Kasumi-1 (cell line): ENCODE data around the gene DLGAP1.
A peak's percentile ranks its signal among the peaks of the same experiment; 100 is the strongest.
"Not testable (repeated sequence)": the region's sequence is repeated elsewhere in the genome, so short reads cannot be mapped to it uniquely, and the experiment has no call there.

Experiments used
- DNase-seq, 2 experiments: peaks; one replicate each; lab custom pipeline; 2025; lab: John Stamatoyannopoulos, UW

Gene DLGAP1

DNA sequence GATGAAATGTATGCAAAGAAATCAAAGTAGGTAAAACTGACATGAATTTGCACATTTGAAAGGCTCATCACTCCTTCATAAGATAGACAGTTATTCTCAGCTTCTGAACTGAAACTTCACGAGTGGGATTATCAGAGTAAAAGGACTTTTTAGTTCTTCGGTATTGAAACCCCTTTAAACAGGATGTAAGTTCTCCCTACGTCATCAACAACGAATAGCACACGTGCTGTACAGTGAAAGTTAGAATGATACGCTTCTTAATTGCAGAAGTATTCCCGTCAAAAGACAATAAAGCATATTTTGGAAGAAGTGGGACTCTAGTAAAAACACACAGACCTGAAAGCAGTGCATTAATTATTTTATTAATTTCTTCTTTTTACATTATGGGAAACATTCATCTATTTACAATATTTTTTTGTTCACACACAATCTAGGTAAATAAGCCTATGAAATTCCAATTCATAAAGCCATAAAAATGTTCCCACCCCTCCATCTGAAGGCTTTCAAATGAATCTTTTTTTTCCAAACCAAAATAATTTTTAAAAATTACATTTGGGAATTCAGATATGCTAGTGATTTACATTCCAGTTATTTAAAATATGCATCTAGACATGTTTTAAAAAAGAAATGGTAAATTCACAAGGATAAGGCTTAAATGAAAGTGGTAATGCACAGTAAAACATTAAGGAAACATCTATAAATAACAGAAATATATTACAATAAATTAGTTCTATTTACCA is 959.2 kb downstream of the DLGAP1 start:
- DNase-seq: no peak

DNA sequence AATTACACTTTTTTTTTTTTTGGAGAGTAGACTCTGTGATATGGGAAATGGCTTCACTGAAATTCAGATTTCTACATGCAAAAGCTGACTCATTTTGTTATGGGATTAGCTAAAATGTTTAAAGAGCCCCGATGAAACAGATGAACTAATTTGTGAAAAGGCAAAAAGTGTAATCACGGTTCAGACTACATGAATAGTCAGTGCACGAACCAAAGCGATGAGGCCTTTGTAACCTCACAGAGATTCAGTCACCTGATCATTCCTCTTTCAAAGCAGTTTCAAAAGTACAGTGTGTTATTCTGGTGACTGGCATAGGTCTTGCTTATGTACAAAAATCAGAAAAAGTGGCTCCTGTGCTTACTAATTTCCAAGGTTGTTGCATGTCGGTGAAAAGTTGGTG is 960.5 kb downstream of the DLGAP1 start:
- no peak for DNase-seq

DNA sequence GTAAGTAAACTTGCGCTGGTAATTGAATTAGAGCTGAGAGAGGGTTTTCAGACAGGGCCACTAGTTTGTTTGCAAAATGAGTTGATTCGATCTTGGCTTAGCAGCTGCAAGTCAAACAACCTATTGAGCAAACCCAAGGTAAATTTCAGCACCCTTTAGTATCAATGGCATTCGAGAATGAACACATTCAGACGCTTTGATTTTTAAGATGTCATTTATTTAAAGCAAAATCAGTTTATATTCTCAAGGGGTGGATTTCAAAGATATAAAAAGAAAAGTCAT is 960.9 kb downstream of the DLGAP1 start:
- no peak for DNase-seq

DNA sequence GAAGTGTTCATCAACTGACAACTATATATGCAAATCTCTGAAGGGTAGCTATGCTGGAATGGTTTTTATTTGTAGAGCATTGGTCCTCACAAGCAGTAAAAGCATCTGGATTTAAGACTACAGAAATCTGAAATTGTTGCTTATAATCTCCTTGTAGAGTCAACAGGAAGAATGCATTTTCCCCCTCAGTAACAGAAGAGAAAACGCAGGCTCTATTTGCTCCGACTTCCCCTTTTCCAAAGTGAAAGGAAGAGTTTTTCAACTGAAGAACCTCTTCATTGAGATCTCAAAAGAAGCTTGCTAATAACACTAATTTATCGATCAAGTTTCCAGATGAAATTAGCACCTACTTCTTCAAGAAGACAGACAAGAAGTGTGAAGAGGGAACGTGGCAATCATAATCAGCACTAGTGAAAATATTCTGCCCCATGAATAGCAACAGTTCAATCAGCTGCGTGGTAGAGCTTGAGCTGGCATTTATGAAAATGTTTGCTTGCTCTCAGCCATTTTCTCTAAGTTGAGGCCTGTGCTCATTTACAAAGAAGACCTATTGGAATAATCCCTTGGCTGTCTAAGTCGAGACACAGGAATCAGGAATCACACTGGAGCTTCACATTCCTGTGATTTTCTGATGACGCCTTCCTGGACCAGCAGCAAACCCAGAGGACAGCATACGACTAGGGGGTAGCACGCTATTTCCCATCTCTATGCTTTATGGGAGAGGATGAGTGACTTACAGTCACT is 961.4 kb downstream of the DLGAP1 start:
- DNase-seq: peak; percentile 35 to 60

DNA sequence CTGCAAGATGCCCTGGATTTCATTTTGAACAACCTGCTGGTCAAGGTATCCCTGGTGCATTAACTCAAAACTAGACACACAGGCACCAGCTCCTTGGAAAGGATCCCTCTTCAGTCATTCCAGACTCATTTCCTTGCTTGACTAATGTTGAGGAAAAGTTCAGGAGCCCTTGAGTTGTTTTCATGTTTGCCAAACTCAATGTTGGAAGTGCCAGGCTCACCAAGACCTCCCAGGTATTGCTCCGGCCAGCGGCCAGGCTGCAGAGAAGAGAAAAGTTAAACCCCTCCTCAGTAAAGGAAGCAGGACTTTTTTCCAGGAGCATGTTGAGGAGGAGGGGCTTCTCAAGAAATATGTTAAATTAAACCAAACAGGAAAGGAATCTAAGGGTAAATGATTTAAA is 962.4 kb downstream of the DLGAP1 start:
- DNase-seq: no peak

DNA sequence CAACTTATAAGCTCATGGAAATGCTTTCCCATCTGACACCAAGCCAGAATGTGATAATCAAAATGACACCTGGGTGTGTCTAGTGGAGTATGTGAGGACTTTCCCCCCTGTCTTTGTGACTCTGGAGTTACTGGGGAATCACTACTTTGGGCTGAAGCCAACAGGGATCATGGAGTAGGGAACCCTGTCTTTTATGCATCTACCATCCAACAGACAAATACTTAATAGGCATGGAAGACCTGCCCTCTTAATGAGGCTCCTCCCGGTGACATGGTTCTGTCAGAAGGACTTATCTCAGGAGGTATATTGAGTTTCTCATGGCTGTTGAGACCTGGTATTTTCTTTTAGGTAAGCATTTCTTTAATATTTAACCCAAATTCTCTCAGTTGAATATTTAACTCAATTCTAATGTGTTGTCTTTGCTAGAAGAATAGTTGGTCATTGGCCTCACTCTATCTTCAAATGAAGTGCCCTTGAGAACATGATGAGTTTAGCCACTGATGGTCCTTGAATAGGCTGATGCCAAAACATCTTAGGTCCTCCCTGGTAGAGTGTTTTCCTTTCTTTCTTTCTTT is 963.0 kb downstream of the DLGAP1 start:
- no peak for DNase-seq

DNA sequence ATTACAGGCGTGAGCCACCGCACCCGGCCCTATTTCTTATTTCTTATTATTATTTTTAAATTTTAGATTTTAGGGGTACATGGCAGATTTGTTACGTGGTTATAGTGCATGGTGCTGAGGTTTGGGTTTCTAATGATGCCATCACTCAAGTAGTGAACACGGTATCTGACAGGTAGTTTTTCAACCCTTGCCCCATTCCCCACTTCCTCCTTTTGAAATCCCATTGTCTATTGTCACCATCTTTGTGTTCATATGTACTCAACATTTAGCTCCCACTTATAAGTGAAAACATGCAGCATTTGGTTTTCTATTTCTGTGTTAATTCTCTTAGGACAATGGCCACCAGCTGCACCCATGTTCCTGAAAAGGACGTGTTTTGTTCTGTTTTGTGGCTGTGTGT is 965.6 kb downstream of the DLGAP1 start:
- DNase-seq: no peak

DNA sequence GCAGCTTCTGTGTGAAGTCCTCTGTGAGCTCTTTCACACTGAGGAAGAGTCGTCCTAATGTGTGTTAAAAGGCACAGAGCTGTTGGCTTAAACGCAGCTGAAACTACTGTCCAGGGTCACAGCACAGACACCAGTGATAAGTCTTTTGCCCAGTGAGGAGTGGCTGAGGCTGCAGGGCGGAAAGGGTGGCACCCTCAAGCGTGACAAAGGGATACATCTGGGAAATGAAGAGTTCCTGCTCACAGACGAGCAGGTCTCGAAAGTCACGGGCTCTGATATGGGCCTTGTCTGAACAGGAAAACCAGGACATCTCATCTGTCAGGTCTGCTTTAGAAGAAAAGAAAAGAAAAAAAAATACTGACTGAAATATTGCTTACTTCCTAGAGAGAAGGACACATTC is 968.6 kb downstream of the DLGAP1 start:
- no peak for DNase-seq

DNA sequence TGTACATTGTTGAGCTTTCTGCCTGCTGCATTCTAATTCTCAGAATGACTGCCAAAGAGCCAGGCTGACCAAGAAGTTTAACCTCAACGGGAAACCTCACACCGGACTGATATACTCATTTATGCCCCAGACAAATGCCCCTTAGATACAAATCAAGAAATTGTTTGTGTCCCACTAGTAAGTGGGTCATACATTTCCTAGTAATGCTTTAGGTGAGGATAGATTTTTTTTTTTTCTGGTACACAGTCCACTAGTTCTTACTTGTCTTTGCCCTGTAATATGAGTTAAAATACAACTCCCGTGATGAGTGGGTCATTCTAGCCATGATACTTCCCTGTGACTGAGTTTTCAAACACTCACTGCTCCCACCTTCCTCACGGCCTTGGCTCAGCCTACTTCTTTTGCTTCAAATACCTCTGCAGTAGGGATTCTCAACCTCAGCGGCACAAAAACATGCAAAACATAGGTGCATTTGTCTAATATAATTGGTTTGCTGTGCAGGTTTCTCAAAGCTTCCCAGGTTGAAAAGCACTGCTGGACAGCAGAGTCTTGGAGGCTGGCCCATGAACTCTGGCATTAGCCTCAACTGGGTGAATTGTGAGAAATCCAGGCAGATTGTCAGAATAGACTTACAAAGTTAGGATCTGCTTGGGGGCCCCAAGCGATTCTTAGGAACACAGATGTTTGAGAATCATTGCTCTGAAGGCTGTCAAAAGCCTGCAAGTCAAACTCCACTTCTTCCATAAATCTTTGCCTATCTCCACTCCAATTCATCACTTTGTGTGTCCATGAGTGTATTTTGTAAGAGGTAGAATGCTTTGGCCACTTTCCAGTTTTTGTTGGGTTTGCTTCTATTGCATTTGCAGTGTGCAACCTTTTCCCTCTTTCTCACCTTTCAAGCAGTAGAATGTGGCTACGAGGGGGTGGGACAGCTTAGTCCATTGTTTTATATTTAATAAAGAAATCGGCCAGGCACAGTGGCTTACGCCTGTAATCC is 969.7 kb downstream of the DLGAP1 start:
- DNase-seq: no peak

DNA sequence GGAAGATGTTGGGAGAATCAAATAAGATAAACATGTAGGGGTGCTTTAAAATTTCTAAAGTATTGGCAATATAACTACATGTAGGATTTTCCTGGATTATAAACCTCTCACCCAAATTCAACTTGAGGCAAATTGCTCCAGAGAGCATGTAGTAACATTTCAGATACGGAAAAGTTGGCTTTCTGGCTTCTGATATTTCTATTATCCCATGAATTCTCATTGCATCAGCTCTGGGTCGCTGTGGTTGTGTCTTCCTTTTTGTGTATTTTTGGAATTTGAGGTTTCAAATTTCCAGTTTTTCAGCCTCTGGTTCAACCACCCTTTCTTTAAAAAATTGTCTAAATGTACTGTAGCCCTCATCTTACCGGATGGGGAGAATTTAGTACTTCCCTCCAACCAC is 972.8 kb downstream of the DLGAP1 start:
- no peak for DNase-seq

DNA sequence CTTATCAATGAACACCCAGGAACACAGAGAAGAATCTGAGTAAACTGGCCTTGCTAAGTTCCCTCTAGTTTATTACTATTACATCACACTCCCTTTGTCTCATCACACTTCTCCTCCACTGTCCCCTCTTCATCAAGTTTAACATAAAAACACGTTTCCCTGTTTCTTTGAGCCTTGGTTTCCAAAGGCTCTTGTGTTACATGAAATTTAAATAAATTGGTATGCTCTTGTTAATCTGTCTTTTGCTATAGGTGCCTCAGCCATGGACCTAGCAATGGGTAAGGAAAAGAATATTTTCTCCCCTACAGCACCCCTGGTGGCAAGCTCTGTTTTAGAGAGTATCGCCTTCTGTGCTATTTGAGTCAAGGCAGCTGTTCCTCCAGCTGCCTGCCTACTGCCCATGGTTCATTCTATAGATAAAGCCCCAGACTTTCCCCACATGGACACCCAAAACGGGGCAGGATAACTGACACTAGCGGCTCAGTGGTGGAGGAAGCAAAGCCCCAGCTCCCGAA is 973.4 kb downstream of the DLGAP1 start:
- DNase-seq: peak; percentile 20 to 60

DNA sequence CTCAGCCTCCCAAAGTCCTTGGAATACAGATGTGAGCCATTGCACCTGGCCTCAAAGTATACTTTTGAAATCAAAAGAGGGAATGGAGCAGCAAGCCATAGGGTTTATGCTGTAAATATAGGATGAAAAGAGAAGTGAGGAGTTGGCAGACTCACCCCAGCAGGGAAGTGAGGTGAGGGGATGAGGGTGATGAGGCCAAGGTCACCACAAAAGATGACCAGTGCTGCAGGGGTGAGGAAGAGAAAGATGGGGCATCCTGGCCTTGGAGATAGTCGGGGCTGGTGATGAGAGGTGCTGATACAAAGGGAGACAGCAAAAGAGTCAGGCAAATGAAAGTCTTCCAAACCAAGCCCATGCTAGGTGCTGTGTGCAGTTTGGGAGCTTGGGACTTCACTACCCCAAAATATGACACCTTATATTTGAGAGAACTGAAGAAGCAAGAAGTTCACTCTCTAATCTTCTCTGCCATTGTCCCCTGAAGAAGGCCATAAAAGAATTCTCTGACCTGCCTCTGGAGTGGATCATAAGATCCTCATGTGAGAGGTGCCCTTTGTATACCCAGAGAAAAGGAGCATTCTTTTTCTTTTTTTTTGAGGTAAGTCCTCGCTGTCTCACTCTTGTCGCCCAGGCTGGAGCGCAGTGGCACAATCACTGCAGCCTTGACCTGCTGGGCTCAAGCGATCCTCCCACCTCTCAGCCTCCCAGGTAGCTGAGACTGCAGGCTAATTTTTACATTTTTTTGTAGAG is 974.1 kb downstream of the DLGAP1 start:
- no peak for DNase-seq

DNA sequence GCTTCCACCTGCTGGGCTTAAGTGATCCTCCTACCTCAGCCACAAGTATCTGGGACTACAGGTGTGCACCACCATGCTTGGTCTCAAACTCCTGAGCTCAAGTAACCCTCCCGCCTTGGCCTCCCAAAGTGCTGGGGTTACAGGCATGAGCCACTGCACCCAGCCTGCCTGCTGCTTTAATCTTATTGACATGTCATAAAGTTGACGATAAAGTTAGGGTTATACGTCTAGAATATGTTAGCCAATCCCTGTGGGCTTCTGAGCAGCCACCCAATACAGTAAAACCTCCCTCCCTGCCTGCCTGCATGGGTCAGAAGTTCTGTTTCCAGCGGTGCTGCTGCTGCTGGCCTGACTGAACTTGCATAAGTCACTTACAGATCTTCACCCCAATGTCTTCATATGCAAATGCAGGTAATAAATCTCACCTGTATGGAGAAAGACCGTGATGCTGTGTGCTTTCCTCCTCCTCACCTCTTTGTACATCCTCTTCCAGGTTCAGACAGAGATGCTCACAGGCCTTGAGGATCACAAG is 975.1 kb downstream of the DLGAP1 start:
- DNase-seq: no peak

DNA sequence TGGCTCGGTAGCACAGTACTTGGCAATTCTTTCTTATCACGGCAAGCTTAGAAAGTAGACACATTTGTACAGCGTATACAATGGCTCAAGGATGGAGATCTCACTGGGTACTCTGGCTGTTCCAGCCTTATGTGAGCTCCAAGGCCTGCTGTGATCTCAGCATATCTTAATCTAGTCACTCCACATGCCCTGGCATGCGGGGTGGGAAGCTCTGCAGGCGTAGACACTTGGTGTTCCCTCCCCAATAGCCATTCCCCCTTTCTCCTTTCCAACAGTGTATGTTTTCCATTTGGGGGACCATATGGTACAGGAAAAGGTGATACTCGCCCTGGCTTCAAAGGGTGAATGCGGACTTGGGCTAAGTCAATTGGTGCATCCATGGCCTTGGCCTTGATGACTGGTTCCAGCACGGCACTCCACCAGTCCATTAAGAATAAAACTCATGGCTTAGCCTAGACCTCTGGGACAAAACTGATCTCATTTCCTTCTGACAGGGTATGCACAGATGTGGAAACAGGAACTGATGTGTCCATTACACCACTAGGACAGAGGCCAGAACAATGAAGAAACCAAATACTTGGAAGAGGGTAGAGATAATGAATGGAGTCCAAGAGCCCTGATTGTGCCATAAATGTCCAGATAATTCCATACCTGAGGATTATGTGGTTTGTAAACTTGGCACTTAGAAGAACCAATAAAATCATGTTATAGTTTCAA is 976.7 kb downstream of the DLGAP1 start:
- DNase-seq: peak; percentile 24 to 29

DNA sequence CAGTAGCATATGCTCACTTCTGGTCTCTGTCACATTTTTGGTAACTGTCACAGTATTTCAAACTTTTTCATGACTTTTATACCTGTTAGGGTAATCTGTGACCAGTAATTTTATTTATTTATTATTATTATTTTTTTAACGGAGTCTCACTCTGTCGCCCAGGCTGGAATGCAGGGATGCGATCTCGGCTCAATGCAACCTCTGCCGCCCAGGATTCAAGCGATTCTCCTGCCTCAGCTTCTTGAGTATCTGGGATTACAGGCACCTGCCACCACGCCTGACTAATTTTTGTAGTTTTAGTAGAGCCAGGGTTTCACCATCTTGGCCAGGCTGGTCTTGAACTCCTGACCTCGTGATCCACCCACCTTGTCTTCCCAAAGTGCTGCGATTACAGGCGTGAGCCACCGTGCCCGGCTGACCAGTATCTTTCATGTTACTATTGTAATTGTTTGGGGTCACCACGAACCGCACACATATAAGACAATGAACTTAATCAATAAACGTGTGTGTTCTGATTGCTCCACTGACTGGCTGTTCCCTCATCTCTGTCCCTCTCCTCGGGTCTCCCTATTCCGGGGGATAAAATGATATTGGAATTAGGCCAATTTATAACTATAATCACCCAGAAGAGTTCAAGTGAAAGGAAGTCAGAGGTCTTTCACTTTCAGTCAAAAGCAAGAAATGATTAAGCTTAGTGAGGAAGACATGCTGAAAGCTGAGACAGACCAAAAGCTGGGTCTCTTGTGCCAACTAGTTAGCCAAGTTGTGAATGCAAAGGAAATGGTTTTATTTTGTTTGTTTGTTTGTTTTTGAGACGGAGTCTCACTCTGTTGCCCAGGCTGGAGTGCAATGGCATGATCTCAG is 982.2 kb downstream of the DLGAP1 start:
- DNase-seq: no peak

DNA sequence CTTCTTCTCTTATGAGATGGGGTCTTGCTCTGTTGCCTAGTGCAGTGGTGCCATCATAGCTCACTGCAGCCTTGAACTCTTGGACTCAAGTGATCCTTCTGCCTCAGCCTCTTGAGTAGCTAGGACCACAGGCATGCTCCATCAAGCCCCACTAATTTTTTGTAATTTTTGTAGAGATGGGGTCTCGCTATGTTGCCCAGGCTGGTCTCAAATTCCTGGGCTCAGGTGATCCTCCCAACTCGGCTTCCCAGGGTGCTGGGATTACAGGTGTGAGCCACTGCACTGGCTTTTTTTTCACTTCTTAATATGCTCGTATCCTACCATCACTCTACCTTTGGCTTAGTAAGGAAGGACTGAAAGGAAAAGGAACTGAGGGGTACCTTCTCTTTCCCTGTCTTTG is 983.0 kb downstream of the DLGAP1 start:
- not testable (repeated sequence) for DNase-seq

DNA sequence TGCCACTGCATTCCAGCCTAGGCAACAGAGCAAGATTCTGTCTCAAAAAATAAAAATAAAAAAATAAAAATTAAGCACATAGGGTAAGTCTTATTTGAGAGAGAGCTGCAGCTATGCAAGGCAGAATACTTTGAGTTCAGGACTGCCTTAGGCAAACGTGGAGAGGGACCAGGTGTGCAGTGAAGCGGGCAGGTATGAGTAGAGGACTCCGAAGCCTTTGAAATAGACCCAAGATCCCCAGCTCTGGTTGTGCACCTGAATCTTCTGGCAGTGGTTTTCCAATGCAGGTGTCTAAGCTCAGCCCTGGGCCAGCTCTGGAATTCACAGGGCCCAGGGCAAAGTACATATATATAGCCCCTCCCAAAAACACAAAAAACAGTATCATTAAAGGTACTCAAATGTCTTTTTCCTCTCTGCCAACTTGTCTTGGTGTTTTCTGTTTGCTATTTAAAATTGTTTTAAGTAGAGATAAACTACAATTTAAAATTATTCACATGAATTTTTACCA is 983.9 kb downstream of the DLGAP1 start:
- no peak for DNase-seq

DNA sequence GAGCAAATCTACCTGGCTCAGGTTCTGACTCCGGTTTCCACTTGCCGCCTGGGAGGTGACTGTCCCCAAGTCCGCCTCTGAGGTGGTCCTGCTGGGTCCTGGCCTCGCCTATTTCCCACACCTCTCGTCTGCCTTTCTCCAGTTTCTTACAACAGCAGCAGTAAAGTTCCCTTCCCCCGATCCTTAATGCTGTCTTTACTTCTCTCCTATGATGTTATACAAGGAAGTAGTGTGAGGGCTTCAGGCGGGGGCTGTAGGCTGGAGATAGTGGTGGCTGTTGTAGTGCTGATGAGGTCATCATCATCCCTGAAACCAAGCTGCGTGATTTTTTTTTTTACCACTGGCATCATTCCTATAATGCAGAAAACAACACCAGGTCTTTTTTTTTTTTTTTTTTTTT is 986.3 kb downstream of the DLGAP1 start:
- DNase-seq: peak; percentile 29 to 76

DNA sequence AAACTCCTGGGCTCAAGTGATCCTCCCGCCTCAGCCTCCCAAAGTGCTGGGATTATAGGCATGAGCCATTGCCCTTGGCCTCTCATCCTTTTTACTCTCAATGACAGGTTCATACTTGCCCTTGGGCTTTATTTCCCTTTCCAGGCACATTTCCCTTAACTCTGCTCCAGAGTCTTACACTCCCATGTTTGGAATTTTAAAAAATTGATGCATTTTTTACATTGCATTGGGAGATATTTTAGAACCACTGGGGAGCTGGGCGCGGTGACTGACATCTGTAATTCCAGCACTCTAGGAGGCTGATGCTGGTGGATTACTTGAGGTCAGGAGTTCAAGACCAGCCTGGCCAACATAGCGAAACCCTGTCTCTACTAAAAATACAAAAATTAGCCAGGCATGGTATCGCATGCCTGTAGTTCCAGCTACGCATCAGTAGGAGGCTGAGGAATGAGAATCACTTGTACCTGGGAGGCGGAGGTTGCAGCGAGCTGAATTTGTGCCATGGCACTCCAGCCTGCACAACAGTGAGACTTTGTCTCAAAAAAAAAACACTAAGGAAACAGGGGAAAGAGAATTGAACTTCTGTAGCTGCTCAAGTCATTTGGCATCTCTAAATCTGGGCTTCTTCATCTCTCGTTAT is 986.9 kb downstream of the DLGAP1 start:
- DNase-seq: no peak
